HL-60 (cell line): ENCODE measurements around the gene SLC39A3.

Experiments
- DNase-seq, 2 experiments: peaks; one replicate each; pipeline ENCODE4 v3.0.0-alpha.2; 2010 to 2020; ENCODE audit warnings: low read depth in 1 of 2, low spot score in 1 of 2
- H3K27ac ChIP-seq: fragments of 250-450 bp; sonication (Bioruptor Pico); replicated peaks from 2 replicates; pipeline ENCODE4 v1.5.1; 2020; ENCODE audit warnings: mild to moderate bottlenecking, moderate library complexity
- H3K27me3 ChIP-seq: fragments of 250-450 bp; sonication (Bioruptor Pico); 2 replicates; pipeline ENCODE4 v1.5.1; 2021; ENCODE audit warnings: mild to moderate bottlenecking, moderate library complexity; ENCODE audit not compliant: insufficient read depth, poor library complexity, severe bottlenecking
- H3K4me3 ChIP-seq: replicated peaks from 2 replicates; pipeline ENCODE4 v1.5.1; 2011; ENCODE audit warnings: mild to moderate bottlenecking, control low read depth, low read length; ENCODE audit not compliant: insufficient read depth
- GABPA ChIP-seq: IDR thresholded peaks from 2 replicates; pipeline ENCODE4 v1.6.1; 2012; ENCODE audit warnings: low read depth
- POLR2AphosphoS5 ChIP-seq: IDR thresholded peaks from 2 replicates; pipeline ENCODE4 v1.6.1; 2012; ENCODE audit warnings: low read depth
- SPI1 ChIP-seq: IDR thresholded peaks from 2 replicates; pipeline ENCODE4 v1.6.1; 2012; ENCODE audit warnings: low read depth, mild to moderate bottlenecking, borderline replicate concordance
- TF ChIP-seq, protein P1 (sequence below): IDR thresholded peaks from one replicate; pipeline ENCODE4 v1.5.1; 2011; ENCODE audit warnings: low read length, control low read depth, inconsistent platforms; ENCODE audit not compliant: insufficient read depth
- TF ChIP-seq, protein P2 (sequence below): IDR thresholded peaks from 2 replicates; pipeline ENCODE4 v1.6.1; 2012; ENCODE audit warnings: low read depth; ENCODE audit not compliant: insufficient replicate concordance

The SLC39A3 gene

DNA sequence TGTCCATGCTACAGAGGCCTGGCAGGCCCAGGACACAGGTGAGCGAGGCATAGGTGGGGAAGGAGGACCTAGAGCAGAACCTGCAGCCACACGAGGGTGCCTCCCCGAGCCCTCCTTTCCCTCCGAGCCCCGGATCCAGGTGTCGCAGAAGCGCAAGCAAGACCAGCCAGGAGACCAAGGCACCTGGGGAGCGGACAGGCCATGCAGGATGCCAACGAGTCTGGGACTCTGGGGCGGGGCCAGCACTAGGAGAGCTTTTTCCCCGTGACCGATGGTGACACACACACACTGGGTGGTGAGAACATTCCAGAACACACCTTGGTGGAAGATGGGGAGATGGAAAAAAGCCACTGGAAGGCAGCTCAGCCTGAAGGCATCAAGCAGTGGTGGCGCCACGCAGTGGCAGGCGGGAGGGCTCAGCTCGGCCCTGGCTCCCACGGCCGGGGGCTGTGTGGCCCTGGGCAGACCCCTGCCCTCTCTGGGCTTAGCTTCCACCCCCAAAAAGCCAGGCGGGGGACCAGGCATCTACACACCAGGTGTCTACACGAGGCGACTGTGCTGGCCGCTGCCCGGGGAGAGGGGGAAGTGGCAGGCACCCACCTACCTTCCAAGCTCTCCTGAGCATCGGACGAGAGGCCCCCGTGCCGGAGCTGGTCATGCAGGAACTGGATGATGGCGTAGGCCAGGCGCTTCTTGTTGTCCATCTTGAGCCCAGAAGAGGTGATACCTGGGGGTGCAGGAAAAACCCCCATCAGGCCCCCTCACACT lies 28.7 kb upstream of the SLC39A3 start:
- H3K27me3 ChIP-seq = no peaks in the 10 kb centered on the region
- no peak overlapping the region for H3K4me3 ChIP-seq
- no peak for DNase-seq
- H3K27ac ChIP-seq = no peak overlapping the region
- TF ChIP-seq, protein P1, sequence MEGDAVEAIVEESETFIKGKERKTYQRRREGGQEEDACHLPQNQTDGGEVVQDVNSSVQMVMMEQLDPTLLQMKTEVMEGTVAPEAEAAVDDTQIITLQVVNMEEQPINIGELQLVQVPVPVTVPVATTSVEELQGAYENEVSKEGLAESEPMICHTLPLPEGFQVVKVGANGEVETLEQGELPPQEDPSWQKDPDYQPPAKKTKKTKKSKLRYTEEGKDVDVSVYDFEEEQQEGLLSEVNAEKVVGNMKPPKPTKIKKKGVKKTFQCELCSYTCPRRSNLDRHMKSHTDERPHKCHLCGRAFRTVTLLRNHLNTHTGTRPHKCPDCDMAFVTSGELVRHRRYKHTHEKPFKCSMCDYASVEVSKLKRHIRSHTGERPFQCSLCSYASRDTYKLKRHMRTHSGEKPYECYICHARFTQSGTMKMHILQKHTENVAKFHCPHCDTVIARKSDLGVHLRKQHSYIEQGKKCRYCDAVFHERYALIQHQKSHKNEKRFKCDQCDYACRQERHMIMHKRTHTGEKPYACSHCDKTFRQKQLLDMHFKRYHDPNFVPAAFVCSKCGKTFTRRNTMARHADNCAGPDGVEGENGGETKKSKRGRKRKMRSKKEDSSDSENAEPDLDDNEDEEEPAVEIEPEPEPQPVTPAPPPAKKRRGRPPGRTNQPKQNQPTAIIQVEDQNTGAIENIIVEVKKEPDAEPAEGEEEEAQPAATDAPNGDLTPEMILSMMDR = no peak

DNA sequence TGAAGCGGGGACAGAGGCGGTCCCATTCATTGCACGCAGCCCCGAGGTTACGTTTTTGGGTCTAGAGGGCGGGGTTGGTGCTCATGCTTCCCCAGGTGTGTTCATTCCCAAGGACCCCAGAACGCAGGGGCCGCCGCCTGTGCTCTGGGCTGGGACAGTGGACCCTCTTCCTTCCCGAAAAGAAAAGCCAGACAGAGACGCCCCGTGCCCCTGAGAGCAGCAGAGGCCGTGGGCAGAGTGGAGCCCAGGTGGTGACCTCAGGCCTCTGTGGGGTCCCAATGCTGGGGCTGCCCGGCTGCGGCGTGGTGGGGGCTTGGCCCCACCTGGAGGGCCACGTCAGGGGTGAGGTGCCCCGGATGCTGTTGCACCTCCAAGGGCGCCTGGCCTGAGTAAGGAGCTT lies 27.9 kb upstream of the SLC39A3 start:
- DNase-seq = no peak
- H3K27ac ChIP-seq = no peak overlapping the region

DNA sequence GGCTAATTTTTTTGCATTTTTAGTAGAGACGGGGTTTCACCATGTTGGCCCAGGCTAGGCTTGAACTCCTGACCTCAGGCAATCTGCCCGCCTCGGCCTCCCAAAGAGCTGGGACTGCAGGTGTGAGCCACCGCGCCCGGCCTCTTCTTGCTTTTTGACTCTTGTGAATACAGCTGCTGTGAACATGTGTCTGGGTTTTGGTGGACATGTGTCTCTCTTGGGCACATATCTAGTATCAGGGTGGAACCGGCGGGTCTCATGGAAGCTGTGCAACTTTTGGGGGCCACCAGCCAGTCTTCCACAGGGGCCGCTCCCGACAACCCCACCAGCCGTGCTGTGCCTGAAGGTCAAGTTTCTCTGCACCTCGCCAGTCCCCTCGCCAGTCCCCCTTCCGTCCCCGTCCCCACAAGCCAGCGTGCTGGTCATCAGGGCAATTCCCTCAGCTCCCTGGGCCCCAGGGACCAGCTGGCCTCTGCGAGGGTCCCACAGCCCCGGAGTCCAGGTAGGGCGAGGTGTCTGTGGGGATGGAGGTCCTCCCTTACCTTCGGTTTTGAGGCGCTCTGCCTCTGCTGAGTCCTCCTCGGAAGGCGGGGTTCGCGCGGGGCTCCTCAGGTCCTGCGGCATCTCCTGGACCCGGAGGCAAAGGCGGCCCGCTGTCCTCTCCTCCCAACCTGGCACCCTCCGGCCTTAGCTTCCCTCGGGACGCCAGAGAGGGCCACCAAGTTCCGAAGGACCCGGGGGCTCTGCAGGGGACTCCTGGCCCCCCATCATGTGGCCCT lies 27.0 kb upstream of the SLC39A3 start:
- no peak overlapping the region for H3K27ac ChIP-seq
- H3K27me3 ChIP-seq = no peaks in the 10 kb centered on the region
- TF ChIP-seq, protein P1 = no peak
- TF ChIP-seq SPI1 = no peak
- TF ChIP-seq, protein P2, sequence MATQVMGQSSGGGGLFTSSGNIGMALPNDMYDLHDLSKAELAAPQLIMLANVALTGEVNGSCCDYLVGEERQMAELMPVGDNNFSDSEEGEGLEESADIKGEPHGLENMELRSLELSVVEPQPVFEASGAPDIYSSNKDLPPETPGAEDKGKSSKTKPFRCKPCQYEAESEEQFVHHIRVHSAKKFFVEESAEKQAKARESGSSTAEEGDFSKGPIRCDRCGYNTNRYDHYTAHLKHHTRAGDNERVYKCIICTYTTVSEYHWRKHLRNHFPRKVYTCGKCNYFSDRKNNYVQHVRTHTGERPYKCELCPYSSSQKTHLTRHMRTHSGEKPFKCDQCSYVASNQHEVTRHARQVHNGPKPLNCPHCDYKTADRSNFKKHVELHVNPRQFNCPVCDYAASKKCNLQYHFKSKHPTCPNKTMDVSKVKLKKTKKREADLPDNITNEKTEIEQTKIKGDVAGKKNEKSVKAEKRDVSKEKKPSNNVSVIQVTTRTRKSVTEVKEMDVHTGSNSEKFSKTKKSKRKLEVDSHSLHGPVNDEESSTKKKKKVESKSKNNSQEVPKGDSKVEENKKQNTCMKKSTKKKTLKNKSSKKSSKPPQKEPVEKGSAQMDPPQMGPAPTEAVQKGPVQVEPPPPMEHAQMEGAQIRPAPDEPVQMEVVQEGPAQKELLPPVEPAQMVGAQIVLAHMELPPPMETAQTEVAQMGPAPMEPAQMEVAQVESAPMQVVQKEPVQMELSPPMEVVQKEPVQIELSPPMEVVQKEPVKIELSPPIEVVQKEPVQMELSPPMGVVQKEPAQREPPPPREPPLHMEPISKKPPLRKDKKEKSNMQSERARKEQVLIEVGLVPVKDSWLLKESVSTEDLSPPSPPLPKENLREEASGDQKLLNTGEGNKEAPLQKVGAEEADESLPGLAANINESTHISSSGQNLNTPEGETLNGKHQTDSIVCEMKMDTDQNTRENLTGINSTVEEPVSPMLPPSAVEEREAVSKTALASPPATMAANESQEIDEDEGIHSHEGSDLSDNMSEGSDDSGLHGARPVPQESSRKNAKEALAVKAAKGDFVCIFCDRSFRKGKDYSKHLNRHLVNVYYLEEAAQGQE = no peak
- no peak overlapping the region for H3K4me3 ChIP-seq
- DNase-seq = no peak

More for the DNA sequence above, 27.9 kb upstream of the SLC39A3 start:
- TF ChIP-seq, protein P2 = no peak
- TF ChIP-seq, protein P1 = no peak
- TF ChIP-seq GABPA (no peak), POLR2AphosphoS5 (no peak), SPI1 (no peak)
- no peaks in the 10 kb centered on the region for H3K27me3 ChIP-seq
- no peak overlapping the region for H3K4me3 ChIP-seq
